Naive thymus-derived CD8-positive, alpha-beta T cell (primary cell): ENCODE data around the gene NDP. TPM values are rescaled to one million over a fixed set of nuclear protein-coding genes. Genes with fewer than 3 reads are reported as not detected.

Experiments used
- ATAC-seq, 2 donors: fragments of 150-1000 bp; cut with Tn5 transposase in 1 of 2; sonication (Bioruptor Pico), chemical (Tn5 transposase) in 1 of 2; 1 replicate in 1 of 2; 2 replicates in 1 of 2; pipeline ENCODE4 v1.10.0; 2021; ENCODE audit warnings: mild to moderate bottlenecking in 2 of 2, moderate library complexity in 2 of 2
- POLR2A ChIA-PET: fragments of 350-600 bp; sonication (Branson Sonifier 250); formaldehyde crosslinking; loops from one replicate; lab custom pipeline; 2021; ENCODE audit warnings: antibody characterized with exemption; lab: Charles Lee
- DNase-seq, 10 donors: peaks; one replicate each; pipeline versions ENCODE4 v3.0.0 to v3.0.0-alpha.2; 2020 to 2022
- H3K27ac Mint-ChIP-seq, 10 donors: one replicate each; pipeline ENCODE4 v1.8.0; 2020 to 2022; ENCODE audit warnings: mild to moderate bottlenecking in 10 of 10, mixed read lengths in 10 of 10, moderate library complexity in 4 of 10, inconsistent platforms in 1 of 10
- H3K27me3 Mint-ChIP-seq, 5 donors: one replicate each; pipeline ENCODE4 v1.8.0; 2021 to 2022; ENCODE audit warnings: mixed read lengths in 5 of 5
- H3K36me3 Mint-ChIP-seq, 3 donors: one replicate each; pipeline ENCODE4 v1.8.0; 2020 to 2022; ENCODE audit warnings: mixed read lengths in 3 of 3, mild to moderate bottlenecking in 2 of 3, inconsistent platforms in 1 of 3
- H3K4me1 Mint-ChIP-seq, 4 donors: one replicate each; pipeline ENCODE4 v1.8.0; 2021 to 2022; ENCODE audit warnings: mixed read lengths in 4 of 4
- H3K4me3 Mint-ChIP-seq, 10 donors: one replicate each; pipeline ENCODE4 v1.8.0; 2020 to 2022; ENCODE audit warnings: mild to moderate bottlenecking in 10 of 10, mixed read lengths in 10 of 10, moderate library complexity in 6 of 10, inconsistent platforms in 1 of 10
- H3K9me3 Mint-ChIP-seq, 9 donors: one replicate each; pipeline ENCODE4 v1.8.0; 2020 to 2022; ENCODE audit warnings: mixed read lengths in 9 of 9, mild to moderate bottlenecking in 3 of 9, inconsistent platforms in 1 of 9, moderate library complexity in 1 of 9
- polyA plus RNA-seq, 3 donors: library from polyadenylated mRNA; unstranded; fragments of 300-500 nt; fragmentation: Illumina TruSeq; gene quantifications; one replicate each; pipeline ENCODE4 v1.2.3, GENCODE V29; 2021
- total RNA-seq, 8 experiments: library from RNA in 2 of 8; stranded (reverse) in 2 of 8; gene quantifications; one replicate each; pipeline ENCODE4 v1.2.3 and lab custom pipeline; 2021 to 2026

The NDP gene
- total and polyA plus RNA-seq, 5 experiments from 2014 or later: not detected

GRCh38 chrX:43996491-43996890, 23.3 kb upstream of the NDP start:
- Mint-ChIP-seq H3K27ac (no peak overlapping the region), H3K9me3 (no peaks in the 10 kb centered on the region), H3K27me3 (no peaks in the 10 kb centered on the region), H3K36me3 (no peaks in the 10 kb centered on the region), H3K4me1 (no peaks in the 10 kb centered on the region), H3K4me3 (no peak overlapping the region)
- POLR2A ChIA-PET: no interaction called here
- DNase-seq: no peak
- no peak for ATAC-seq

GRCh38 chrX:43986083-43986482, 12.9 kb upstream of the NDP start:
- DNase-seq (no peak), ATAC-seq (no peak)
- no peak overlapping the region for H3K27ac Mint-ChIP-seq
- peaks cover 0 to 2% (median 0%) of the 10 kb centered on the region in 4 donors for H3K4me1 Mint-ChIP-seq
- H3K9me3 Mint-ChIP-seq: no peaks in the 10 kb centered on the region
- no peak overlapping the region for H3K4me3 Mint-ChIP-seq
- no peaks in the 10 kb centered on the region for H3K27me3 Mint-ChIP-seq
- POLR2A ChIA-PET: no interaction called here
- no peaks in the 10 kb centered on the region for H3K36me3 Mint-ChIP-seq

DNA sequence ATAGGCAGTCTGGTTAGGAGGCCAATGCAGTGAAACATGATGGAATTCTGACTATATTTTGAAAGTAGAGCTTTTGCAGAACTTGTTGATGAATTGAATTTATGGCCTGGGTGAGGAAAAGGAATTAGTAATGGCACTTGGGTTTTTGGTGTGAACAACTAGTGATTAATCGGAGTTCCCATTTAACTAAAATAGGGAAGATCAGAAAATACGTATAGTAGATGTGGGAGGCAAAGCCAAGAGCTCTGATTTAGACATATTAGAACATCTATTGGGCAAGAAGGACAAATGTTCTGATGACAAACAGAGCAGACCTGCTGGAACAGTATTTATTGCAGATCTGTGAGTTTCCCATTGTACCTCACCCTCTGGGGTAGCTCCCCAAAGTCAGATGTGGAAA, 12.3 kb upstream of the NDP start:
- Mint-ChIP-seq H3K9me3 (no peaks in the 10 kb centered on the region), H3K27ac (no peak overlapping the region), H3K27me3 (no peaks in the 10 kb centered on the region), H3K4me3 (no peak overlapping the region), H3K4me1 (peaks cover 0 to 2% (median 0%) of the 10 kb centered on the region in 4 donors), H3K36me3 (no peaks in the 10 kb centered on the region)
- POLR2A ChIA-PET: no interaction called here
- DNase-seq (no peak), ATAC-seq (no peak)

- Mint-ChIP-seq H3K4me1 (peaks cover 2 to 8% (median 6%) of the 10 kb centered on the region in 4 donors), H3K27ac (no peak overlapping the region), H3K9me3 (no peaks in the 10 kb centered on the region), H3K36me3 (no peaks in the 10 kb centered on the region), H3K27me3 (peaks cover 7 to 20% (median 12%) of the 10 kb centered on the region in 5 donors), H3K4me3 (no peak overlapping the region)
- POLR2A ChIA-PET: no interaction called here
- no peak for DNase-seq
- ATAC-seq: no peak
Measured at GRCh38 chrX:43978226-43978625, 5.0 kb upstream of the NDP start.

DNA sequence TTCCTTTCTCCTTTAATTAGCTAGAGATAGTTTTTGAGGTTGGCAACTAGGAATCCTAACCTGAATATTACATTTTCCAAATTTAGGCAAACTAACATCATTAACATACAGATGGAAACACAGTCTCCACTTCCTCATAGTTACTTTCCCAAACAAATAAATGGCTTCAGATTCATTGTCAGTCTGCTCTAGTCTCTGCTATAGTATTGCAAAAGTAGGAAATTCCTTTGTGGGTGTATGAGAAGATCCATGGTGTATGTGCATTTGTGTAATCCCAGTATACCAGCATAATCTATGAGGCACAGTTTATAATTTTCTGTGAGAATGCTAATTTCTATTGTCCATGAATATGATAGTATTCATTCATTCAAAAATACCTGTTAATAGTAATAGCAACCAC, 3.0 kb upstream of the NDP start:
- no peaks in the 10 kb centered on the region for H3K36me3 Mint-ChIP-seq
- H3K4me3 Mint-ChIP-seq: no peak overlapping the region
- DNase-seq: no peak
- no peaks in the 10 kb centered on the region for H3K9me3 Mint-ChIP-seq
- POLR2A ChIA-PET: no interaction called here
- H3K27ac Mint-ChIP-seq: no peak overlapping the region
- H3K4me1 Mint-ChIP-seq: peaks cover 3 to 14% (median 11%) of the 10 kb centered on the region in 4 donors
- no peak for ATAC-seq
- H3K27me3 Mint-ChIP-seq: peaks cover 9 to 35% (median 16%) of the 10 kb centered on the region in 5 donors

- no peak for DNase-seq
- ATAC-seq: no peak
- H3K9me3 Mint-ChIP-seq: no peaks in the 10 kb centered on the region
- H3K36me3 Mint-ChIP-seq: no peaks in the 10 kb centered on the region
- peaks cover 3 to 14% (median 11%) of the 10 kb centered on the region in 4 donors for H3K4me1 Mint-ChIP-seq
- peaks cover 9 to 35% (median 16%) of the 10 kb centered on the region in 5 donors for H3K27me3 Mint-ChIP-seq
- POLR2A ChIA-PET: no interaction called here
- H3K27ac Mint-ChIP-seq: no peak overlapping the region
- H3K4me3 Mint-ChIP-seq: no peak overlapping the region
Measured at GRCh38 chrX:43975796-43976195, 2.6 kb upstream of the NDP start.

DNA sequence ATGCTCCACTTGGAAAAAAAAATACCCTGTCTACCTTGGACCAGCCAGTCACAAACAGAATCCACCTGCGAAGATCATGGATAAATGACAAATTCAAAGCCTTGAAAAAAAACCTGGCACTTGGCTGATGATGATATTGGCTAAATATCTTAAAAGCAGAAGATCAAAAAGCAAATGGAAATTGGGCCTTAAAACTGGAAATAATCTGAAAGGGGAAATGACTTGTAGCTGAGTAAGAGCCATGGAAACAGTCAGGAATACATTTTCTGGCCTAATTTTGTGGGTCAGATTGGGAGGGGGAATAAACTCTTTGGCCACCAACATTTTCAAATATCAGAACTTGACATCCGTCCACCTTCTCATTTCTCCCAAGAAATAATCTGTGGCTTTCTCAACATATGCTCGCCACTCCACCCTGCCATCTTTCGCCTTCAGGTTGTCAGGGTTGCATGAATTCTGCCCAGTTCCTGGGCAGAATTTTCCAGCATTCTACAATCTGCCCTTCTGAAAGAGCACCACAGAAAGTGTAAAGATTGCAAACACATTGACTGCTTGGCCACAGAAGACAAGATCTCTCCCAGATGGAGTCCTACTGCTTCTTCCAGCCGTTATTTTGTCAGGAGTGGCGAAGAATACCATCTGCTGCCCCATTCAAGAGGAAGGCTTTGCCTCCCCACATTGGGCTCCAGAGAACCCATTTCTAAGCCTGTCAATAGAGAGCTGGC, 1.7 kb upstream of the NDP start:
- Mint-ChIP-seq H3K4me3 (no peak overlapping the region), H3K36me3 (no peaks in the 10 kb centered on the region), H3K9me3 (no peaks in the 10 kb centered on the region), H3K27me3 (peaks cover 9 to 35% (median 16%) of the 10 kb centered on the region in 5 donors), H3K27ac (no peak overlapping the region), H3K4me1 (peaks cover 3 to 14% (median 11%) of the 10 kb centered on the region in 4 donors)
- POLR2A ChIA-PET: no interaction called here
- no peak for DNase-seq
- no peak for ATAC-seq

GRCh38 chrX:43974100-43974475, 898 bp upstream of the NDP start:
- no peak for ATAC-seq
- no peak for DNase-seq
- Mint-ChIP-seq H3K4me3 (peak overlapping the region in 7 of 10 donors; percentile 58 to 84 (median 75)), H3K36me3 (no peaks in the 10 kb centered on the region), H3K4me1 (peaks cover 3 to 14% (median 11%) of the 10 kb centered on the region in 4 donors), H3K27me3 (peaks cover 9 to 35% (median 16%) of the 10 kb centered on the region in 5 donors), H3K27ac (no peak overlapping the region), H3K9me3 (no peaks in the 10 kb centered on the region)
- POLR2A ChIA-PET: no interaction called here

GRCh38 chrX:43971966-43972961, 926 bp downstream of the NDP start:
- Mint-ChIP-seq H3K4me3 (peak overlapping the region in 4 of 10 donors; percentile 80 to 91 (median 83)), H3K36me3 (no peaks in the 10 kb centered on the region), H3K9me3 (no peaks in the 10 kb centered on the region), H3K27me3 (peaks cover 9 to 35% (median 16%) of the 10 kb centered on the region in 5 donors), H3K27ac (no peak overlapping the region), H3K4me1 (peaks cover 3 to 14% (median 11%) of the 10 kb centered on the region in 4 donors)
- POLR2A ChIA-PET: no interaction called here
- no peak for ATAC-seq
- DNase-seq: no peak

- Mint-ChIP-seq H3K4me3 (no peak overlapping the region), H3K27me3 (peaks cover 9 to 33% (median 16%) of the 10 kb centered on the region in 5 donors), H3K27ac (no peak overlapping the region), H3K4me1 (peaks cover 3 to 14% (median 11%) of the 10 kb centered on the region in 4 donors), H3K36me3 (no peaks in the 10 kb centered on the region), H3K9me3 (no peaks in the 10 kb centered on the region)
- DNase-seq: no peak
- no peak for ATAC-seq
- POLR2A ChIA-PET: no interaction called here
Measured at GRCh38 chrX:43970528-43970927, 2.7 kb downstream of the NDP start.

GRCh38 chrX:43969504-43970501, 3.4 kb downstream of the NDP start:
- H3K9me3 Mint-ChIP-seq: no peaks in the 10 kb centered on the region
- no peaks in the 10 kb centered on the region for H3K36me3 Mint-ChIP-seq
- DNase-seq: no peak
- no peak overlapping the region for H3K4me3 Mint-ChIP-seq
- H3K27ac Mint-ChIP-seq: no peak overlapping the region
- ATAC-seq: no peak
- POLR2A ChIA-PET: no interaction called here
- H3K4me1 Mint-ChIP-seq: peaks cover 3 to 14% (median 11%) of the 10 kb centered on the region in 4 donors
- peaks cover 9 to 26% (median 14%) of the 10 kb centered on the region in 5 donors for H3K27me3 Mint-ChIP-seq

GRCh38 chrX:43968359-43968781, 4.8 kb downstream of the NDP start:
- H3K9me3 Mint-ChIP-seq: no peaks in the 10 kb centered on the region
- no peaks in the 10 kb centered on the region for H3K36me3 Mint-ChIP-seq
- no peak overlapping the region for H3K27ac Mint-ChIP-seq
- H3K4me3 Mint-ChIP-seq: no peak overlapping the region
- POLR2A ChIA-PET: no interaction called here
- peaks cover 1 to 8% (median 6%) of the 10 kb centered on the region in 4 donors for H3K4me1 Mint-ChIP-seq
- ATAC-seq (no peak), DNase-seq (no peak)
- peaks cover 2 to 17% (median 7%) of the 10 kb centered on the region in 5 donors for H3K27me3 Mint-ChIP-seq
